Measurements from ENCODE around the gene TNIK.
"Not testable (repeated sequence)": the region's sequence is repeated elsewhere in the genome, so short reads cannot be mapped to it uniquely, and the experiment has no call there.

The TNIK gene

DNA sequence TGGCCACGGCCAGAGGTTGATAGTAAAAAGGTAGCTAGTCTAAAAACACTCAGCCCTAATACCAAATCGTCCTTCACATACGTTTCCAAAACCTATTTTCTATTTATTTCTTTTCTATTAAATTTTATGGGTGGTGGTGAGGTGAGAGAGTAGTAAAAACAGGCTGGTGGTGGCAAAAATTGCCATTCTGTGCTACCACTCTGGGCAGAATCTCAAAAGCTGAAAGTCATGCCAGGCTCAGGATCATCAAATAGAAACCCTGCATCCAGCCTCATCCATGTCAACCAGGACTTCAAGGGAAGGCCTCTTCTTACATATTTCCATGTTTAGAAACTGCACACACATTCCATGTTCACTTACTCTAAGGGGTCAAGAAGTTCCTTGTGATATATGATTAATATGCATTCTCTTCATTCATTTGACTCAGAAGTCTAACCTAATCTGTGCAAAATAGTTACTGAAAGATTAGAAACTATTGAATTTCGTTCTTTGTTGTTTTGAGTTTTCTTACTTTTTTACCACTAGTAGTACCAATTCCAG, 153.1 kb downstream of the TNIK start:
- DNase-seq (ENCODE audit: low spot score), result no peak

DNA sequence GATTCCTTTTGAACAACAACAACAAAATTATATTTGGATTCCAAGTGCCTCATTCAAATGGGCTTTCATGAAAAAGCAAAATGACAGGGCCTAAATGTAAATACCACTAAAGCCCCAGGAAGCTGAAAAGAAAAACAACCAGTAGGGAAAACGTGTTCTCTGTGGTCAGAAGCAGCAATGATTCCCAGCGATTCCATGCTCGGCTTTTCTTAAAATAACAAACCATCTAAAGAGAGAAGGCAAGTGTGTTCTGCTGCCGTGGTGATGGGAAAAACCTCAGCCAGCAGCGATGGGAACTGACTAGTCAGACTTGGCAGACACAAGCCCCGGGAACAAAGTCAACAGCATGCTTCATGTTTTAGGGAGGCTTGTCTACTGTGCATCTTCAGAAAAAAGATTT, 153.6 kb downstream of the TNIK start:
- no peak for DNase-seq (ENCODE audit: low spot score)

DNA sequence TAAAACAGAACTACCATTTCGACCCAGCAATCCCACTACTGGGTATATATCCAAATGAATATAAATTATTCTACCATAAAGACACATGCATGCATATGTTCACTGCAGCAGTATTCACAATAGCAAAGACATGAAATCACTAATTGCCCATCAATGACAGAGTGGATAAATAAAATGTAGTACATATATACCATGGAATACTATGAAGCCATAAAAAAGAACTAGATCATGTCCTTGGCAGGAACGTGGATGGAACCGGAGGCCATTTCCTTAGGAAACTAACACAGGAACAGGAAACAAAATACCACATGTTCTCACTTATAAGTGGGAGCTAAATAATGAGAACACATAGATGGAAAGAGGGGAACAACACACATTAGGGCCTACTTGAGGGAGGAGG, 154.4 kb downstream of the TNIK start:
- not testable (repeated sequence) for DNase-seq (ENCODE audit: low spot score)

DNA sequence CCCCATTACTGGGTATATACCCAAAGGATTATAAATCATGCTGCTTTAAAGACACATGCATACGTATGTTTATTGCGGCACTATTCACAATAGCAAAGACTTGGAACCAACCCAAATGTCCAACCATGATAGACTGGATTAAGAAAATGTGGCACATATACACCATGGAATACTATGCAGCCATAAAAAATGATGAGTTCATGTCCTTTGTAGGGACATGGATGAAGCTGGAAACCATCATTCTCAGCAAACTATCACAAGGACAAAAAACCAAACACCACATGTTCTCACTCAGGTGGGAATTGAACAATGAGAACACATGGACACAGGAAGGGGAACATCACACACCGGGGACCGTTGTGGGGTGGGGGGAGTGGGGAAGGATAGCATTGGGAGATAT, 155.7 kb downstream of the TNIK start:
- not testable (repeated sequence) for DNase-seq (ENCODE audit: low spot score)

DNA sequence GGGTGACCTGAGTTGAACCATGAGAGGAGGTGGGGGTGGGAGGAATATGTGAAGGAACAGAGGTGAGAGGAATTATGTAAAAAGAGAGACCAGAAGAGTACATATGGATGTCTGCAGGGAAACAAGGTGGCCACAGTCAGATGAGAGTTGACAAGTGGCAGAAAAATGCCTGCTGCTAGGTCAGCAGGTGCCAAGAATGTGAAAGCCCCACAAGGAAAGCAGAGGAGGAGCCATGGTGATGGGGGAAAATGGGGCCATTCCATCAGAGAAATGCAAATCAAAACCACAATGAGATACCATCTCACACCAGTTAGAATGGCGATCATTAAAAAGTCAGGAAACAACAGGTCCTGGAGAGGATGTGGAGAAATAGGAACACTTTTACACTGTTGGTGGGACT, 156.2 kb downstream of the TNIK start:
- not testable (repeated sequence) for DNase-seq (ENCODE audit: low spot score)

DNA sequence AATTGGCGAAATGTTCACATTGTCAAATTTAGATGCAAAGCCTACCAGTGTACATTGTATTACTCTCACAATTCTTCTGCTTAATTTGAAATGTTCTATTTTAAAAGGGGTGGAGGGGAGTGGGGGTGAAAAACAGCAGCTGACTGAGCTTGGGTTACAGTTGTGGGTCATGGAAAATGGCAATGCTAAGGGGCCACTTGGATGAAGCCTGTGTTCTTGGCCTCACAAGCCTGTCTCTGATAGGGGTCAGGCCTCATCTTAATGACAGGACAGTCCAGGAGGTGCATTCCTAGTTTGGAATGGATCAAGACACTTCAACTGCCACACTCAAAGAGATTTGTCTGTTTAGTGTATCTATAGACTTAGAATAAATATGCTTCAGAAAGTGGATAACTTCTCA, 158.2 kb downstream of the TNIK start:
- no peak for DNase-seq (ENCODE audit: low spot score)

DNA sequence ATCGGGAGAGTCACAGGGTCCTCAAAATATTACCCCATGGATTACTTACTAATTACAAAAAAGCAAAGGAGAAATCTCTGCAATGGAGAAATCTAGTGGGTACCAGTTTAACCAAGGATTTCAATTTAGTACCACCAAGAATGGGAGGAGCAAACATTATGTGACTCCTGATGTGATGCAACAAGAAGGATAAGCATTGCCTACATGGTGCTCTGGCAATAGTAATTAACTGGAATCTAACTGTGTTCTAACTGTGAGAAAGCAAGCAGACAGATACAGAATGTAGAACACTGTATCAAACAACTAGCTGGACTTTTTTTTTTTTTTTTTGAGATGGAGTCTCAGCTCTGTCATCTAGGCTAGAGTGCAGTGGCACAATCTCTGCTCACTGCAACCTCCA, 159.2 kb downstream of the TNIK start:
- DNase-seq (ENCODE audit: low spot score), result no peak

DNA sequence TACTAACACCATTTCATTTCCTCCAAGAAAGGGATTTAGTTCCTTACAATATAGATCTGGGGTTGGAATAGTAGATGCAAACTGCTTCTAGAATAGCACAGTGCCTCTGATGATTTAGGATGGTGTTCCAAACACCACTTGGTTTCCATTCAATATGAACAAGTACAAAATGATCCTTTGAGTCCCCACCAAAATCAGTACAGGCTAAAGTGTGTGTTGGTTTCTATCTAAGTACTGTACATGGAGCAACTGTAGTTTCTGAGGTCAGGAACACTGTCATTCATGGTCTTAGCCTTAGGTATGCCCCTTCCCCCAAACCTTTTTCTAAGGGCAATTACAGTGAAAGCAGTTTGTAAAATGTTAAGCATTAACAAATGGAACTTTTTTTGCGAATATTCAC, 162.3 kb downstream of the TNIK start:
- no peak for DNase-seq (ENCODE audit: low spot score)

DNA sequence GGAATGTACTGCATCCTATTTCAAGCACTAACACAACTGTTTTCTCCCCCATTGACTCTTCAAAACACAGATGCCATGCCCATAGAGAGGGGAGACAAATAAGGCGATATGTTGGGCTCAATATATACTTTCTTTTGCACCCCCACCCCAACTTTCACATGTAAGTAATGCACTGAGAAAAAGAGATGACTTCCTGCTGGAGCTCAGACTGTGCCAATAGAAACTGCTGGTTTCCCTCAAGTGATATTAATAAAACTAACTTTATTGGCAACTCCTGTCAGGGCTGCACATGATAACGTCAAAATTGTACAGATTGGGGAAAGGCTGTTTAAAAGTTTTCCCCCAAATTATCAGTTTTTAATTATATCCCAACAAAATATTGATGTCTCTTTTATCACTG, 163.0 kb downstream of the TNIK start:
- no peak for DNase-seq (ENCODE audit: low spot score)

DNA sequence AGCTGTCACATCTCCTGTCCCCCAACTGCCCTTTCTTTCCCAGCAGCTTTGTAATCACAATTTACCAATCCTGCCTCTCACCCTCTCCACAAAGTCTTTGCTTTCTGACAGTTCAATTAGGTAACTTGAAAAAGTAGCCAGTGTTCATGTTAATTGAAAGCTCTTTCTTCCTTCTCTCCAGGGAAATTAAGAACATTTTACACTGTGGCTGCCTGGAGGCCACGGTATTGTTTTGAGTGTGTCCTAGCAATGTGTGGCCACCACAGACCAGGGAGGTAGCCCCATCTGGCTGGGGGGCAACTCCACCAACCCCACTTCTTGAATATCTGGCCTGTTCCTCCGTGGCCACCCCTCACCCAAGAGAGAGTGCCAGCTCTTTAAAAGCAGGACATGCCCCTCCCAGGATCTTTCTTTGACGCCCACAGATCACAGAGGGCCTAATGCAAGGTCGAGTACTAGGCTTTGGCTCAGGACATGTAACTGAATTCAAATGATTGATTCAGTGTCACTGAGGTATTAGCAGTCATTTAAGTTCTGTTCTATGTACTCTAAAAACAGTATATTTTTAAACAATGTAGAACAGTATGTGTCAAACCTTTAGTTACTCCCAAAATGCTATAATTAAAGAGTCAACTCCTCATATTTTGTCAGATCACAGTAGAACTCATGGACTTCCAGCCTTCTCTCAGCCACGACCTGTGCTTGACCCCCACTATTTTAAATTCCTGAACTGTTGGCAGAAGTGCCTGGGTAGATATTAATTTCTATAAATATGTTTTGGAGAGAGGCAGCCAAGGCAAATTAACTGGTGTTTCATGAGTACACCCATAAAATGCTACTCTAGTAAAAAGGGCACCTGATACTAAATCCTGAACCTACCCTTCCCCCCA, 164.5 kb downstream of the TNIK start:
- no peak for DNase-seq (ENCODE audit: low spot score)

DNA sequence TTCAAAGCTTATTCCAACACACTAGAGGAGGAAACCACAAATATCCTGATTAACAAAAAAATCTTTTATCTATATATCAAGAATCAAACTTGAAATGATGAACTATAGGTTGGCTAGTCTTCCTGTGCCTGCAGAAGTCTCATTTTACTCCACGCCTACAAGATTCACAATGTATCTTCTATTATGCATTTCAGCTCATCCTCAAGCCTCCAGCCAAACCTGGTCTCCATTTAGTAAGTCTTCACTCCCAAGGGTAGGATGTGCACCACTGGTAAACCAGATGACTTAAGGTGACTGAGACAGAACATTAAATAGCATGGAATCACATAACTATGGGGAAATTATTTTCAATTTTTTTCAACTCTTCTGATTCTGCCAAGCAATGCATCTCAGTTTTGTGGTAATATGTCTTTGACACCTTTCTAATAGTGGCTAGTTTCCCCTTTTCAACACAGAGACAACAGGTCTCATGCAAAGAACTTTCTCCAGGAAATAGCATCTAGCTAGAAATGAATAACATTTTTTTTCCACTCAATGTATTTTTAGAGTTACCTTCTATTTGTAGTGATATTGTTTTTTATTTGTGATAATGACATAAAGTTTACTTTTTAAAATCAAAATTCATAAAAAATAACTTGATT, 166.9 kb downstream of the TNIK start:
- no peak for DNase-seq (ENCODE audit: low spot score)

DNA sequence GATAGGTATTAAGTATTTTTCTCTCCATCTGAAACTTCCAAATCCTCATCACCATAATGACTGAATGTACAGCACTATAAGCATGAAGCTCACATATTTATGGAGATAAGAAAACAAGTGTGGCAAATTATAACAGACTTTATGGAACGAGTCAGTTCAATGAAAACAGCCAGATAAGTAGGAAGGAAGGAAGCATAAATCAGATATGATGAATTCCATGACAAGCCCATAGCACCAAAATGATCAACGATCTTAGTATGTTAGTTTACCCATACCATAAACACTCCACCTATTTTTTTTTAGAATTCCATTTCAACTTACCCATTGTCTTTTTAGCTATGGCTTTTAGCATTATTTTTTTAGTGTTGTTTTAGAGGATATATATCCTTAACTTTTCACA, 169.5 kb downstream of the TNIK start:
- no peak for DNase-seq (ENCODE audit: low spot score)

DNA sequence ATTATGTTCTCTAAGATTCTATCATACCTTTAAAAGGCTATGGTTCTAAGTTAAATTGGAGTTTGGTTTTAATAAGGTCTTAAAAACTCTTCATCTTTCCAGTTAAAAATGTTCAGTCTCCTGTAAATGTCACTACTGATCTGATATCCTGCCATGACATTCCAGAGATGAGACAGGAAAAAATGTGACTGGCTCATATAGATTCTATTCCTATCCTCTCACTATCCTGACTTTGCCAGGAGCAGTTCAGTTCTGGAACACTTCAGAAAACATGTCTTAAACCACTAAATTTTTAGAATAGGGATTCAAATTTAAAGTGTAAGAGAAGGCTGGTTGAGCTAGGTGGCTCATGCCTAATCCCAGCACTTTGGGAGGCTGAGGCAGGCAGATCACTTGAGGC, 170.9 kb downstream of the TNIK start:
- no peak for DNase-seq (ENCODE audit: low spot score)

DNA sequence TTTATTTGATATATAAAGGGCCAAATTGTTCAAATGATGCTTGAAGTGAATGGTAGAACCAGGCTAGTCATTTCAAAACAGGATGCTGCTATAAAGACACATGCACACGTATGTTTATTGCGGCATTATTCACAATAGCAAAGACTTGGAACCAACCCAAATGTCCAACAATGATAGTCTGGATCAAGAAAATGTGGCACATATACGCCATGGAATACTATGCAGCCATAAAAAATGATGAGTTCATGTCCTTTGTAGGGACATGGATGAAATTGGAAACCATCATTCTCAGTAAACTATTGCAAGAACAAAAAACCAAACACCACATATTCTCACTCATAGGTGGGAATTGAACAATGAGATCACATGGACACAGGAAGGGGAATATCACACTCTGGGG, 172.4 kb downstream of the TNIK start:
- DNase-seq (ENCODE audit: low spot score), result not testable (repeated sequence)

DNA sequence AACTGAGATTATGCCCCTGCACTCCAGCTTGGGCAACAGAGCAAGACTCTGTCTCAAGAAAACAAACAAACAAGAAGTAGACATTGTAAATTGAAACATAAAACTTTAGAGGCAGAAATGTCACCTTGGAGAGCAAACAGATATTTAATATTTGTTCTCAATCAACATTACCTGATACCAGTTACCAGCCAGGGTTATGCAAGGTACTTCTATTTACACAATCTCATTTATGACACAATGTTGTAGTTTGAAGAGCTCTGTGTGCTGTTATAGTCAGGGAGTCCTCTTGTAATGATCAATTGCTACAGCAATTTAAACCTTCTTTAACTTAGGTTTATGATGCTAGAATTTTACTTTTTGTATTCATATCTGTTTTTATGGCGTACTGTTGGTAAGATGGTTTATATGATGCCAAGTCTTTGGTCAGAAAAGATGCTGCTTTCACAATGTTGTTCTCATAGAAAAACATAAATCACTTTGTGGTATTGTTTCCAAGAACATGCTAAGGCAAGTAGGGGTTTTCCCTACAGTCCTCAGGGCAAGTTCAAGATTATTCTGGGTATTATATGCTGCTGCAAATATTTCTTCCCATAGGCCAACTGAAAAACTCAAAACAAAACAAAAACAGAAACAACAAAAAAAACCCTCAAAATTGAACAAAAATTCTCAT, 173.5 kb downstream of the TNIK start:
- peak; percentile 60 for DNase-seq (ENCODE audit: low spot score)

DNA sequence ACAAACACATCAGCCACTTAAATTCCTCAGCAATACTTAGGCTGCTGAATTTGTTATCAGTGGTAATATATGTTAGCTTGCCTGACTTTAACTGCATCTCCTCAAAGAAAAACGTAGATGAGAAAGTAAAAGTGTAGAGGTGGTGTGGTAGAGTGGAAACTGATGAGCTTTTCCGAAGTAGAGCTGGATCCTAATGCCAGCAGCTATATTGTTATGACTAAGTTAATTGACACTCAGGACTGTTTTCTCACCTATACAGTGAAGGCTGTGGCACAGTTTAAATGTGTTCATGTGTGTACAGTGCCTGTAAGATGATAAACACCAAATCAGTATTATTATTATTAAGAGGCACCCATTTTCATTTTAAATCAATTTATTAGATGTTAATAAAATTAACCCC, 174.9 kb downstream of the TNIK start:
- DNase-seq (ENCODE audit: low spot score), result no peak

DNA sequence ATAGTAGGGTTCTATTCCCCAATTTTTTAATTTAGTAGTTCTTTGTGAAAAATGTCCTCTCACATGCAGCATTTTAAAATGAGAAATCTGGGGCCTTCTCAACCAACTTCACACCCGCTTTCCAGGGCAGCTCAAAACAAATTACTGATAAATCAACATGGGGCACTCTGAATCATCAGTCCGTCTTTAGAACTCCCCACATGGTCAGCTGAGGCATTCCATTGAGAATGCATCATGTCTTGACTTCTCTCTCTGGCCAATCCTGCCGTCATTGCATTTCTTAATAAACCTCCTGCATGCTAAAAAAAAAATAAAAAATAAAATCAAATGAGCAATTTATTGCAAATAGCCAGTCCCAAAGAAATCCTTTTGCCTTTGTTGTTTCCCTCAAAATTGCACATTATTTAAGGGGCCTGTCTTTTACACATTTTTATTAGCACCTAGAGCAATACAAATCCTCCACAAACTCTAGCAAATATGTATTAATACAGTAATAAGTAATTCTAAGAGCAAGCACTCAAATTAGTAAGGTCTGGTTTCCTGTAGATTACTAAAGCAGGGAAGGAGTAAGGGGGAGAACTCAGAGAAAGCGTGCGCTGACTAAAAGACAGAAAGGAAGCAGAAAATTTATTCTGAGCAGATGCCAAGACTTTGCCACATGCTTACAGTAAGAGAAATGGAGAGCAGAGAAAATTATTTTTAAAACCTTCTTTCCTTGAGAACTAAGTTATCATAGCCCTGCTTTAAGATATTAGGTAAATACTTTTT, 175.7 kb downstream of the TNIK start:
- no peak for DNase-seq (ENCODE audit: low spot score)

DNA sequence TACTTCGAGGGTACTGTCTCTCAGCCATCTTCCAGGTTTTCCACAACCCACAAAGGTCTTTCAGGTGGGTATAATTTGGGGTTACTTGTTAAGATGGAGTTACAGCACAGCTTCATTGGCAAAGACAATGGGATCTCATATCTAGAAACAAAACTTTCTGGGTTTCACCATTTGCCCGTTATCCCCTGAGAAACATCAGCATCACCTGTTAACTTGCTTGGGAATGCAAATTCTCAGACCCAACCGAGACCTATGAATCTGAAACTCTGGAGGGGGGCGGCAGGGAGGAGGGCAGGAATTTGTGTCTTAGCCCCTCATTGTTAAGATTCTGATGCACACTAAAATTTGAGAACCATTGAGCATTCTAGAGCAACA, 176.4 kb downstream of the TNIK start:
- DNase-seq (ENCODE audit: low spot score), result no peak

DNA sequence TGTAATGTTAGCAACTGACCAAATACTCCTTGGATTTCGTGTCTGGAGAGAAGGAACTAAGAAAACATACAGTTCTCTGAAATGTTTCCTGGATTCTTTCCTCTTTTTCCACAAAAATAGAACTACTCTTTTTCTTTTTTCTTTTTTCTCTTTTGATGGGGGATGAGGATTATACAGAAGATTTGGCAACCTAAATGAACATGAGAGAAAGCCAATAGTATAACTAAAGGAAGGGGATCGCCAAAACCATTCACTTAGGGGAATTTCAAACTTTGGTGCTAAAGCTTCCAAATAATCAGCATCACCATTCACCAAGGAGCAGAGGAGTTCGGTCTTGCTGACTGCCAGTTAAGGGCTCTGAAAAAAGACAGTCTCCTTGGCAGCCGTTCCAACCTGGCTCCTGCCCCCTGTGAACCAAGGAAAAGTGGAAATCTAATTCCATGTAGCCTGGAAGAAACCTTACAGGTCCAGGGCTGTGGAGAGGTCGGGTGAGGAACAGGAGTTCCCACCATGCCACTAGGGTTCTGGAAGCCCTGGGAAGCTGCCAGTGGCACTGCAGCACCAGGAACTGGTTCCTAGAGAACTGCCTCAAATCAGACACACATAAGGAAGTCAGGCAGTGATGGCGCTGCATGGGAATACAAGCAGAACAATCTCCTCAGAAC, 176.9 kb downstream of the TNIK start:
- DNase-seq (ENCODE audit: low spot score), result no peak

DNA sequence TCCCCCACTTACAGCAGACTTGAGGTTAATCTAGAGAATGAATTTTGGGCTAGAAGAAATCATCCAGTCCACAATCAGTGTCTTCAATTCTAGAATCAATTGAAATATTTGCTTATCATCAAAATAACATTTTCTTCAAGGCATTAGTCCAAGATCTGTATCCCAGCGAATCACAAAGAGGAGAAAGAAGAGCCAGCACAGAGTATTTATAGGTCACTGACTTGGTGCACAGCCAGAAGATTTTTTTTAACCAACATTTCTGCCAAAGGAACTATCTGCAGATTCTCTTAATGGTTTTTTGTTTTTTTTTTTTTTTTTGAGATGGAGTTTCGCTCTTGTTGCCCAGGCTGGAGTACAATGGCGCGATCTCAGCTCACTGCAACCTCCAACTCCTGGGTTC, 178.2 kb downstream of the TNIK start:
- DNase-seq (ENCODE audit: low spot score), result no peak

DNA sequence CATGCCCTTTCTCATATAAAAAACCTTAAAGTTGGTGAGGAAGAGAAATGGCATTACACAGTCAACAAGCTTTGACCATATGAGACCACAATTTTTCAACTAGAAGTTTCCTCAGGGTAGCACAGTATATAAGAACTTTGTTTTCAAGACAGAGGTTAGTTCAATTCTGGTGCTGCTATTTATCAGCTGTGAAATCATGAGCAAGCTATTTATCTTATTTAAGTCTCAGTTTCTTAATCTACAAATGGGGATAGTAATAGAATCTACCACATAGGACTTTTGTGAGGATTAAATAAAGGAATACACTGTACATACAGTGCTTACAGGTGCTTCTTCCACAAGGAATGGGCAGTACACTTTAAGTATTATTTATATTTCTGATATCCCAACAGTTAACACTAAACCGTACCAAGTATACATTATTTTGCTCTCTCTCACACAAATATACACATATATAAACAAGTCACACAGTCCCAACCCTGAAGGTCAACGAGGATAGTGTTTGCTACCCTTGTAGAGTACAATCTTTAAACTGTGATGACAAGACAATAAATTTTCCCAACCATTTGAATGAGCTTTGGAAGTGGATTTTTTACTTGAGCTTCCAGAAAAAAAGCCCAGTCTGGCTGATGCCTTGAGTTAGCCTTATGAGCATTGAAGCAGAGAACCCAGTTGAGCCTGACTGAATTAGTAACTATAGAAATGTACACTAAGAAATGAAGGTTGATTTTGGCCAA, 178.8 kb downstream of the TNIK start:
- no peak for DNase-seq (ENCODE audit: low spot score)
